Fibroblast of mammary gland (primary cell): ENCODE results near the gene DCAF10.
"Not testable (repeated sequence)": the region's sequence is repeated elsewhere in the genome, so short reads cannot be mapped to it uniquely, and the experiment has no call there.

Experiments used
- DNase-seq: peaks from one replicate; pipeline ENCODE4 v3.0.0-alpha.2; 2010; ENCODE audit warnings: low read depth
- H3K4me3 ChIP-seq: 2 replicates; pipeline ENCODE4 v1.5.1; 2011; ENCODE audit warnings: low read depth, mild to moderate bottlenecking, low read length, moderate library complexity; ENCODE audit not compliant: control insufficient read depth
- TF ChIP-seq, protein P1 (sequence below): conservative IDR thresholded peaks from 2 replicates; pipeline ENCODE4 v1.5.1; 2011; ENCODE audit warnings: low read depth, low read length, inconsistent platforms; ENCODE audit not compliant: control insufficient read depth, insufficient read depth

Gene DCAF10

DNA sequence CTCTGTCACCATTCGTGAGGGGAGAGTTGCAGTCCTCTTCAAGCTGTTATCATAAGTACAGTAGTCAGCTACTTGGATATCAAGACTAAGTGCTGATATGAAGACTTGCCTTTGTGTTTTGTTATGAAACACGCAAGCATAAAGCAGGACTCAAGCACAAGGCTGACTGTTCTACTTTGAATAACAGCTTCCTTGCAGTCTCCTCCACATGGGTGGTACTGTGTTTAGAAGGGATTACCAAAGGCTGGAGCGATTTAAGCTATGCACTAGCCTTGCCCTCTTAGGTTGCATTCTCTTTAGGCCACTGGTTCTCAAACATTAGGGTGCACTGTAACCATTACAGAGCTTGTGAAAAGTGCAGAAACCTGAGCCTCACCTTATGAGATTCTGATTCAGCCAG is 61.9 kb downstream of the DCAF10 start:
- no peak overlapping the region for H3K4me3 ChIP-seq
- TF ChIP-seq, protein P1, sequence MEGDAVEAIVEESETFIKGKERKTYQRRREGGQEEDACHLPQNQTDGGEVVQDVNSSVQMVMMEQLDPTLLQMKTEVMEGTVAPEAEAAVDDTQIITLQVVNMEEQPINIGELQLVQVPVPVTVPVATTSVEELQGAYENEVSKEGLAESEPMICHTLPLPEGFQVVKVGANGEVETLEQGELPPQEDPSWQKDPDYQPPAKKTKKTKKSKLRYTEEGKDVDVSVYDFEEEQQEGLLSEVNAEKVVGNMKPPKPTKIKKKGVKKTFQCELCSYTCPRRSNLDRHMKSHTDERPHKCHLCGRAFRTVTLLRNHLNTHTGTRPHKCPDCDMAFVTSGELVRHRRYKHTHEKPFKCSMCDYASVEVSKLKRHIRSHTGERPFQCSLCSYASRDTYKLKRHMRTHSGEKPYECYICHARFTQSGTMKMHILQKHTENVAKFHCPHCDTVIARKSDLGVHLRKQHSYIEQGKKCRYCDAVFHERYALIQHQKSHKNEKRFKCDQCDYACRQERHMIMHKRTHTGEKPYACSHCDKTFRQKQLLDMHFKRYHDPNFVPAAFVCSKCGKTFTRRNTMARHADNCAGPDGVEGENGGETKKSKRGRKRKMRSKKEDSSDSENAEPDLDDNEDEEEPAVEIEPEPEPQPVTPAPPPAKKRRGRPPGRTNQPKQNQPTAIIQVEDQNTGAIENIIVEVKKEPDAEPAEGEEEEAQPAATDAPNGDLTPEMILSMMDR: no peak
- DNase-seq: no peak

DNA sequence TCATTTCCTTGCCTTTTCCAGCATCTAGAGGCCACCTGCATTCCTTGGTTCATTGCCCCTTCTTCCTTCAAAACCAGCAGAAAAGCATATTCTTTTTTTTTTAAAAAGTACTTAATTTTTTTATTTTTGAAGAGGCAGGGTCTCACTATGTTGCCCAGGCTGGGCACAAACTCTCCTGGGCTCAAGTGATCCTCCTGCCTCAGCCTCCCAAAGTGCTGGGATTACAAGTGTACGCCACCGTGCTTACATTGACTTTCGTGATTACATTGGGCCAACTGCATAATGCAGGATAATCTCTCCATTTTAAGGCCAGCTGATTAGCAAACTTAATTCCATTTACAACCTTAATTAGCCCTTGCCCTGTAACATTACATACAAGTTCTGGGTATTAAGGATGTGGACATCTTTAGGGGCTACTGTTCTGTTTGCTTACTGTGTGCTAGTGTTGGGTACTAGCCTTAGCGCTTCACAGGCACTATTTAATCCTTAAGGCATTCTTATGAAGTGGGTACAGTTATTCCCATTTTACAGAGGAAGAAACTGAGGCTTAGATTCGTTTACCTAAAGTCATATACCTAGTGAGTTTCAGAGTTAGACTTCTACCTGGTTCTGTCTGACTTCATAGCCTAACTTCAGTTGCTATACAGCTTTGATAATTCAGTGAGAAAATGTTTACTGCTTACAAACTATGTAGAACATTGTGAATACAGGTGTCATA is 69.6 kb downstream of the DCAF10 start:
- TF ChIP-seq, protein P1: no peak
- DNase-seq: no peak
- no peak overlapping the region for H3K4me3 ChIP-seq

GRCh38 chr9:37870799-37871176 is 70.2 kb downstream of the DCAF10 start:
- DNase-seq: no peak
- TF ChIP-seq, protein P1: no peak
- no peak overlapping the region for H3K4me3 ChIP-seq

DNA sequence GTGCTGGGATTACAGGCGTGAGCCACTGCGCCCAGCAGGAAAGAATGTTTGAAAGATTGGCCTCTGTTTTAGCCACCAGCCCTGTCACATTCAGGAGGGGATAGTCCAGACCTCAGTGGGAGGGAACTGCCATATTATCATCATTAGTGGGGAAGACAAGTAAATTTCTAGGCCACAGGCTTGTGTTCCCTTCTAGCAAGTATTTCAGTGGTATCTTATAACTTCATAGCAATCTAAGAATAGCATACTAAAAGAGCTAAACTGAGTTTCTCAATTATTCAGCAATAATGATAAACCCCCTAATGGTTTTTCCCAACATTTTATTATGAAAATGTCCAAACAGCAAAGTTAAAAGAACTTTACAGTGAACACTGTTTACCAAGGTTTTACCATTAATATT is 73.4 kb downstream of the DCAF10 start:
- no peak overlapping the region for H3K4me3 ChIP-seq
- TF ChIP-seq, protein P1: no peak
- no peak for DNase-seq

- TF ChIP-seq, protein P1: no peak
- no peak for DNase-seq
- no peak overlapping the region for H3K4me3 ChIP-seq
These were observed 75.8 kb downstream of the DCAF10 start for GRCh38 chr9:37876376-37876775.

- DNase-seq: no peak
- no peak overlapping the region for H3K4me3 ChIP-seq
- TF ChIP-seq, protein P1: no peak
These were observed 80.4 kb downstream of the DCAF10 start for GRCh38 chr9:37880916-37881479.

GRCh38 chr9:37887977-37888583 is 87.5 kb downstream of the DCAF10 start:
- DNase-seq: peak; percentile 49
- H3K4me3 ChIP-seq: not testable (repeated sequence)
